ENCODE results near the gene C12orf75.

Gene C12orf75

DNA sequence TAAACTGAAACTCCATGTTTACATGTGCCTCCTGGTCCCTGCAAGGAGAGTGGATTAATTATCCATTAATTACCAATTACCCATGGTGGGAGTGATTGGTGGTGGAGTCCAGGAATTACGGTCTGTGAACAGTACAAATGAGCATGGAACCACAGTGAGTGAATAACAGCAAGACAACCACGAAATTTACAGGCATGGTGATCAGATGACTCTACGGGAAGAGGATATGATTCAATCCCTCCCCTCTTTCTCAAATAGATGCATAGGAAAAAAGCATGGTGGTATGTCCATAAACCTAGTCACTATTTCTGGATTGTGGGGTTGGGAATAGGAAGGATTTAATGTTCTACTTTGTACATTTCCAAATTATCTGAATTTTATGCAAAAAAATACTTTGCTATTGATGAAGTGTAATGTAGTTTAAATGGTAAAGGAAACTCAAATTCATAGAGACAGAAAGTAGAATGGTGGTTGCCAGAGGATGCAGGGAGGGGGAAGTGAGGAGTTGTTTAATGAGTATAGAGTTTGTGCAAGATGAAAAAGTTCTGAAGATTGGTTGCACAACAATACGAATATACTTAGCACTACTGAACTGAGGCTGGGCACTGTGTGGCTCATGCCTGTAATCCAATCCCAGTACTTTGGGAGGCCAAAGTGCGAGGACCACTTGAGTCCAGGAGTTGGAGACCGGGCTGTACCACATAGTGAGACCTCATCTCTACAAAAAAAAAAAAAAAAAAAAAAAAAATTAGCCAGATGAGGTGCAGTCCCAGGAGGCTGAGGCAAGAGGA, 41.2 kb upstream of the C12orf75 start:
- FAIRE-seq: no peak

DNA sequence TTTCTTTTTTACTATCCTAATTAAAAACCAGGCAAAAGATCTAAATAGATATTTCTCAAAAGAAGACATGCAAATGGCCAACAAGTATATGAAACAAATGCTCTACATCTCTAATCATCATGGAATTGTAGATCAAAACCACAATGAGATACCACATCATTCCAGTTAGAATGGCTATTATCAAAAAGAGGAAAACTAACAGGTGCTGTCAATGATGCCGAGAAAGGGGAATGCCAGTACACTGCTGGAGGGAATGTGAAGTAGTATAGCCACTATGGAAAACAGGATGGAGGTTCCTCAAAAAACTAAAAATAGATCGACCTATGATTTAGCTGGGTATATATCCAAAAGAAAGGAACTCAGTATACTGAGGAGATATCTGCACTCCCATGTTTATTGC, 39.0 kb upstream of the C12orf75 start:
- no peak for DNase-seq (ENCODE audit: insufficient read length, low spot score)
- FAIRE-seq: no peak
- TF ChIP-seq, protein P1, sequence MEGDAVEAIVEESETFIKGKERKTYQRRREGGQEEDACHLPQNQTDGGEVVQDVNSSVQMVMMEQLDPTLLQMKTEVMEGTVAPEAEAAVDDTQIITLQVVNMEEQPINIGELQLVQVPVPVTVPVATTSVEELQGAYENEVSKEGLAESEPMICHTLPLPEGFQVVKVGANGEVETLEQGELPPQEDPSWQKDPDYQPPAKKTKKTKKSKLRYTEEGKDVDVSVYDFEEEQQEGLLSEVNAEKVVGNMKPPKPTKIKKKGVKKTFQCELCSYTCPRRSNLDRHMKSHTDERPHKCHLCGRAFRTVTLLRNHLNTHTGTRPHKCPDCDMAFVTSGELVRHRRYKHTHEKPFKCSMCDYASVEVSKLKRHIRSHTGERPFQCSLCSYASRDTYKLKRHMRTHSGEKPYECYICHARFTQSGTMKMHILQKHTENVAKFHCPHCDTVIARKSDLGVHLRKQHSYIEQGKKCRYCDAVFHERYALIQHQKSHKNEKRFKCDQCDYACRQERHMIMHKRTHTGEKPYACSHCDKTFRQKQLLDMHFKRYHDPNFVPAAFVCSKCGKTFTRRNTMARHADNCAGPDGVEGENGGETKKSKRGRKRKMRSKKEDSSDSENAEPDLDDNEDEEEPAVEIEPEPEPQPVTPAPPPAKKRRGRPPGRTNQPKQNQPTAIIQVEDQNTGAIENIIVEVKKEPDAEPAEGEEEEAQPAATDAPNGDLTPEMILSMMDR (IDR thresholded peaks at IDR 0.05; ENCODE audit: insufficient read depth, missing control alignments): no peak

More for the DNA sequence above, 41.2 kb upstream of the C12orf75 start:
- no peak for DNase-seq (ENCODE audit: insufficient read length, low spot score)
- TF ChIP-seq, protein P1 (IDR thresholded peaks at IDR 0.05; ENCODE audit: insufficient read depth, missing control alignments): no peak

DNA sequence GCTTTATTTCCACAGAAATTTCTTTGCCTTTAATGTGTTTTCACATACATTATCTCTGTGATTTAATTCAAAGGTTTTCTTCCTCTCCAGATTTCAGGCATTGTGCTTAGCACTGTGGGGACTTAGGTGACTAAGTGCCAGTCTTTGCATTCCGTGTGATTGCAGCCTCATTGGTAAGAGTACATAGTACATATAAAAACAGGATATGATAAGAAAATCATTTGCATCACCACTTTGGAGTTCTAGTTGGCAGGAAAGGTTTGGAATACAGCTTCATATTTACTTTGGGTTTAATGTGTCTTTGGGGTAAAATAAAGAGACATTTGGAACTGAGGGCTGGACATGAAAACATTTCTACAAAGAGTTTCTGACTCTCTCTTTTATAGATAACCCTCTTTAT, 37.8 kb upstream of the C12orf75 start:
- DNase-seq (ENCODE audit: insufficient read length, low spot score) (no peak), FAIRE-seq (no peak)
- TF ChIP-seq, protein P1 (IDR thresholded peaks at IDR 0.05; ENCODE audit: insufficient read depth, missing control alignments): no peak

DNA sequence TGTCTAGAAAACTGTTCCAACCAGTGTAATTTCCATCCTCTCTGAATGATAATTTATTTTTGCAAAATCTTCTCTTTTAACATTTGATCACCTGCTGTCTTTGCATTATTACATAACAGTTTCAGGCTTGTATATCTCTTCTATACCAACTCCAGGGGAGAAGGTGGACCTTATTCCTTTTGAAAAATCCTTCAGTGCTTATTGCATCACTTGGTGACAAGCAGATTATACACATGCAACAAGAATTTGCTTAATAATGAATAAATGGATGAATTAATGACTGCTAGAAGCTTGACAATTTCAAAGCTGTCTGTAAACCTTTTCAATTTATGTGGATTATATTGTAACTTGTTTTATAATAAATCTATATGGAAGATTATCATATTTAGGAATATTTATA, 37.3 kb upstream of the C12orf75 start:
- DNase-seq (ENCODE audit: insufficient read length, low spot score) (no peak), FAIRE-seq (no peak)
- TF ChIP-seq, protein P1 (IDR thresholded peaks at IDR 0.05; ENCODE audit: insufficient read depth, missing control alignments): no peak

GRCh38 chr12:105294161-105294560, 36.3 kb upstream of the C12orf75 start:
- no peak for FAIRE-seq
- DNase-seq (ENCODE audit: insufficient read length, low spot score): no peak
- TF ChIP-seq, protein P1 (IDR thresholded peaks at IDR 0.05; ENCODE audit: insufficient read depth, missing control alignments): no peak

DNA sequence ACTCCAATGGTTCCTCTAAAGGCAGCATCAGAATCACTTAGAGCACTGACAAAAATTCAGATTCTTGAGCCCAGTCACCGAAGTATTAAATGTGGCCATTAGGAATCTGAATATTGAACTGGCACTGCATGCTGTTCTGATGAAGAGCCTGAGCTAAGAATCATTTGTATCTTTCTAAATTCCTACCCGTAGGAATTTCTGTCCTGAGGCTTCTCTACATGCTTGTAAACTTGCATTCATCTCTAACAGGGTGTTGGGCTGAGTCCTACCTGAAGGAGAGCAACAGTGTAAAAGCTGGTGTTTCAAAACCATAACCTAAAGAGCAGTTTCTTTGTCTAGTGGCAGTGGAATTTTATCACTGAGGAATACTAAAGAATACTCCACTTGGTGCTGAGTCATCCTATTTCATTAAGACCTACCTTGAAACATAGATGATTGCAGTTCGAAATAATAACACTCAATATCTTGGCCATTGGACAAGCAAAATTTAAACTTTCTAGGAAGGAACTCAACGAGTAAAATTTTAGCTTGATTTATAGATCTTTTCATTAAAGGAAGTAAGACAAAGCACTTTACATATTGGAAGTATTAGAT, 35.5 kb upstream of the C12orf75 start:
- TF ChIP-seq, protein P1 (IDR thresholded peaks at IDR 0.05; ENCODE audit: insufficient read depth, missing control alignments): no peak
- FAIRE-seq (no peak), DNase-seq (ENCODE audit: insufficient read length, low spot score) (no peak)
